ENCODE measurements around the gene DDX42. TPM values are rescaled to one million over a fixed set of nuclear protein-coding genes. Genes with fewer than 3 reads are reported as not detected.

The DDX42 gene
- total and polyA plus RNA-seq, 2 of the 13 experiments (the other 11 are each of a cell fraction or from before 2014, with no cell fraction given): 87.2 to 92.9 TPM

DNA sequence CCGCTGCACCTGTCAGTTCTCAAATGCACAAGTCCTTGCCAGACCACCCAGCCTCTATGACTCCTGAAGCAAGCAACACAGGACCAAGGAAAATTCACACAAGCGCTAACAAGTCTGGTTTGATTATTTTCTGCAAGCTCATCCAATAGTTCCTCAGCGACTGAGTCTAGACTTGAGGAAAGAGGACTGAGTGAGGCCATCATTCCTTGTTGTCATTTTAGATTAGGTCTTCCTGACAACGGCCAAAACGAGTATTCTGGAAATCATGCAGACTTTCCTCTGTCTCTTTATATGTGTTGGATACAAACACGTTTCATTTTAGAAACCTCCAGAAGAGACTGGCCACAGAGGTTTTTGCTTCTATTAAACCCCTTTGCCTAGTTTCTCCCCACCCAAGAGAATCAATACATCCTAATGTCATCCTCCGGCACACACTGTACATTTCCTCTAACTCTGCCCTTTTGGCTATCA lies 1.1 kb upstream of the DDX42 start (continued):
- TF ChIP-seq, protein P1, sequence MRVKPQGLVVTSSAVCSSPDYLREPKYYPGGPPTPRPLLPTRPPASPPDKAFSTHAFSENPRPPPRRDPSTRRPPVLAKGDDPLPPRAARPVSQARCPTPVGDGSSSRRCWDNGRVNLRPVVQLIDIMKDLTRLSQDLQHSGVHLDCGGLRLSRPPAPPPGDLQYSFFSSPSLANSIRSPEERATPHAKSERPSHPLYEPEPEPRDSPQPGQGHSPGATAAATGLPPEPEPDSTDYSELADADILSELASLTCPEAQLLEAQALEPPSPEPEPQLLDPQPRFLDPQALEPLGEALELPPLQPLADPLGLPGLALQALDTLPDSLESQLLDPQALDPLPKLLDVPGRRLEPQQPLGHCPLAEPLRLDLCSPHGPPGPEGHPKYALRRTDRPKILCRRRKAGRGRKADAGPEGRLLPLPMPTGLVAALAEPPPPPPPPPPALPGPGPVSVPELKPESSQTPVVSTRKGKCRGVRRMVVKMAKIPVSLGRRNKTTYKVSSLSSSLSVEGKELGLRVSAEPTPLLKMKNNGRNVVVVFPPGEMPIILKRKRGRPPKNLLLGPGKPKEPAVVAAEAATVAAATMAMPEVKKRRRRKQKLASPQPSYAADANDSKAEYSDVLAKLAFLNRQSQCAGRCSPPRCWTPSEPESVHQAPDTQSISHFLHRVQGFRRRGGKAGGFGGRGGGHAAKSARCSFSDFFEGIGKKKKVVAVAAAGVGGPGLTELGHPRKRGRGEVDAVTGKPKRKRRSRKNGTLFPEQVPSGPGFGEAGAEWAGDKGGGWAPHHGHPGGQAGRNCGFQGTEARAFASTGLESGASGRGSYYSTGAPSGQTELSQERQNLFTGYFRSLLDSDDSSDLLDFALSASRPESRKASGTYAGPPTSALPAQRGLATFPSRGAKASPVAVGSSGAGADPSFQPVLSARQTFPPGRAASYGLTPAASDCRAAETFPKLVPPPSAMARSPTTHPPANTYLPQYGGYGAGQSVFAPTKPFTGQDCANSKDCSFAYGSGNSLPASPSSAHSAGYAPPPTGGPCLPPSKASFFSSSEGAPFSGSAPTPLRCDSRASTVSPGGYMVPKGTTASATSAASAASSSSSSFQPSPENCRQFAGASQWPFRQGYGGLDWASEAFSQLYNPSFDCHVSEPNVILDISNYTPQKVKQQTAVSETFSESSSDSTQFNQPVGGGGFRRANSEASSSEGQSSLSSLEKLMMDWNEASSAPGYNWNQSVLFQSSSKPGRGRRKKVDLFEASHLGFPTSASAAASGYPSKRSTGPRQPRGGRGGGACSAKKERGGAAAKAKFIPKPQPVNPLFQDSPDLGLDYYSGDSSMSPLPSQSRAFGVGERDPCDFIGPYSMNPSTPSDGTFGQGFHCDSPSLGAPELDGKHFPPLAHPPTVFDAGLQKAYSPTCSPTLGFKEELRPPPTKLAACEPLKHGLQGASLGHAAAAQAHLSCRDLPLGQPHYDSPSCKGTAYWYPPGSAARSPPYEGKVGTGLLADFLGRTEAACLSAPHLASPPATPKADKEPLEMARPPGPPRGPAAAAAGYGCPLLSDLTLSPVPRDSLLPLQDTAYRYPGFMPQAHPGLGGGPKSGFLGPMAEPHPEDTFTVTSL (CRISPR knock-in tag; IDR thresholded peaks at IDR 0.05; ENCODE audit: borderline replicate concordance): 0 out of 2 replicates have a peak, but pooled peaks have one; percentile 14
- TF ChIP-seq, protein P2, sequence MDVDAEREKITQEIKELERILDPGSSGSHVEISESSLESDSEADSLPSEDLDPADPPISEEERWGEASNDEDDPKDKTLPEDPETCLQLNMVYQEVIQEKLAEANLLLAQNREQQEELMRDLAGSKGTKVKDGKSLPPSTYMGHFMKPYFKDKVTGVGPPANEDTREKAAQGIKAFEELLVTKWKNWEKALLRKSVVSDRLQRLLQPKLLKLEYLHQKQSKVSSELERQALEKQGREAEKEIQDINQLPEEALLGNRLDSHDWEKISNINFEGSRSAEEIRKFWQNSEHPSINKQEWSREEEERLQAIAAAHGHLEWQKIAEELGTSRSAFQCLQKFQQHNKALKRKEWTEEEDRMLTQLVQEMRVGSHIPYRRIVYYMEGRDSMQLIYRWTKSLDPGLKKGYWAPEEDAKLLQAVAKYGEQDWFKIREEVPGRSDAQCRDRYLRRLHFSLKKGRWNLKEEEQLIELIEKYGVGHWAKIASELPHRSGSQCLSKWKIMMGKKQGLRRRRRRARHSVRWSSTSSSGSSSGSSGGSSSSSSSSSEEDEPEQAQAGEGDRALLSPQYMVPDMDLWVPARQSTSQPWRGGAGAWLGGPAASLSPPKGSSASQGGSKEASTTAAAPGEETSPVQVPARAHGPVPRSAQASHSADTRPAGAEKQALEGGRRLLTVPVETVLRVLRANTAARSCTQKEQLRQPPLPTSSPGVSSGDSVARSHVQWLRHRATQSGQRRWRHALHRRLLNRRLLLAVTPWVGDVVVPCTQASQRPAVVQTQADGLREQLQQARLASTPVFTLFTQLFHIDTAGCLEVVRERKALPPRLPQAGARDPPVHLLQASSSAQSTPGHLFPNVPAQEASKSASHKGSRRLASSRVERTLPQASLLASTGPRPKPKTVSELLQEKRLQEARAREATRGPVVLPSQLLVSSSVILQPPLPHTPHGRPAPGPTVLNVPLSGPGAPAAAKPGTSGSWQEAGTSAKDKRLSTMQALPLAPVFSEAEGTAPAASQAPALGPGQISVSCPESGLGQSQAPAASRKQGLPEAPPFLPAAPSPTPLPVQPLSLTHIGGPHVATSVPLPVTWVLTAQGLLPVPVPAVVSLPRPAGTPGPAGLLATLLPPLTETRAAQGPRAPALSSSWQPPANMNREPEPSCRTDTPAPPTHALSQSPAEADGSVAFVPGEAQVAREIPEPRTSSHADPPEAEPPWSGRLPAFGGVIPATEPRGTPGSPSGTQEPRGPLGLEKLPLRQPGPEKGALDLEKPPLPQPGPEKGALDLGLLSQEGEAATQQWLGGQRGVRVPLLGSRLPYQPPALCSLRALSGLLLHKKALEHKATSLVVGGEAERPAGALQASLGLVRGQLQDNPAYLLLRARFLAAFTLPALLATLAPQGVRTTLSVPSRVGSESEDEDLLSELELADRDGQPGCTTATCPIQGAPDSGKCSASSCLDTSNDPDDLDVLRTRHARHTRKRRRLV (CRISPR knock-in tag; IDR thresholded peaks at IDR 0.05): no peak
- TF ChIP-seq FLYWCH1 (CRISPR knock-in tag; IDR thresholded peaks at IDR 0.05) (no peak), JARID2 (CRISPR knock-in tag; IDR thresholded peaks at IDR 0.05; ENCODE audit: insufficient replicate concordance) (no peak), KLF9 (CRISPR knock-in tag; IDR thresholded peaks at IDR 0.05; ENCODE audit: low read depth) (no peak), HNRNPK (IDR thresholded peaks at IDR 0.05; ENCODE audit: low read depth, low read length, poor library complexity, severe bottlenecking) (no peak), TGIF2 (CRISPR knock-in tag; IDR thresholded peaks at IDR 0.05) (no peak), ZSCAN30 (CRISPR knock-in tag; IDR thresholded peaks at IDR 0.05) (no peak), ZNF431 (CRISPR knock-in tag; IDR thresholded peaks at IDR 0.05; ENCODE audit: borderline replicate concordance, low read depth) (no peak; the same call in 1 of the 2 replicates), NFKB2 (CRISPR knock-in tag; IDR thresholded peaks at IDR 0.05; ENCODE audit: borderline replicate concordance) (no peak), ELF4 (CRISPR knock-in tag; IDR thresholded peaks at IDR 0.05; ENCODE audit: borderline replicate concordance) (no peak), MTF2 (CRISPR knock-in tag; IDR thresholded peaks at IDR 0.05; ENCODE audit: borderline replicate concordance) (0 out of 2 replicates have a peak, but pooled peaks have one; percentile 47), KLF16 (CRISPR knock-in tag; IDR thresholded peaks at IDR 0.05) (no peak)
- TF ChIP-seq, protein P3, sequence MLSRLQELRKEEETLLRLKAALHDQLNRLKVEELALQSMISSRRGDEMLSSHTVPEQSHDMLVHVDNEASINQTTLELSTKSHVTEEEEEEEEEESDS (CRISPR knock-in tag; IDR thresholded peaks at IDR 0.05; ENCODE audit: borderline replicate concordance): no peak
- TF ChIP-seq, protein P4, sequence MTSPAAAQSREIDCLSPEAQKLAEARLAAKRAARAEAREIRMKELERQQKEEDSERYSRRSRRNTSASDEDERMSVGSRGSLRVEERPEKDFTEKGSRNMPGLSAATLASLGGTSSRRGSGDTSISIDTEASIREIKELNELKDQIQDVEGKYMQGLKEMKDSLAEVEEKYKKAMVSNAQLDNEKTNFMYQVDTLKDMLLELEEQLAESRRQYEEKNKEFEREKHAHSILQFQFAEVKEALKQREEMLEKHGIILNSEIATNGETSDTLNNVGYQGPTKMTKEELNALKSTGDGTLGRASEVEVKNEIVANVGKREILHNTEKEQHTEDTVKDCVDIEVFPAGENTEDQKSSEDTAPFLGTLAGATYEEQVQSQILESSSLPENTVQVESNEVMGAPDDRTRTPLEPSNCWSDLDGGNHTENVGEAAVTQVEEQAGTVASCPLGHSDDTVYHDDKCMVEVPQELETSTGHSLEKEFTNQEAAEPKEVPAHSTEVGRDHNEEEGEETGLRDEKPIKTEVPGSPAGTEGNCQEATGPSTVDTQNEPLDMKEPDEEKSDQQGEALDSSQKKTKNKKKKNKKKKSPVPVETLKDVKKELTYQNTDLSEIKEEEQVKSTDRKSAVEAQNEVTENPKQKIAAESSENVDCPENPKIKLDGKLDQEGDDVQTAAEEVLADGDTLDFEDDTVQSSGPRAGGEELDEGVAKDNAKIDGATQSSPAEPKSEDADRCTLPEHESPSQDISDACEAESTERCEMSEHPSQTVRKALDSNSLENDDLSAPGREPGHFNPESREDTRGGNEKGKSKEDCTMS (CRISPR knock-in tag; conservative IDR thresholded peaks at IDR 0.05): no peak
